K562 (cell line): Measurements from ENCODE around the gene PEX10. TPM values are rescaled to one million over a fixed set of nuclear protein-coding genes. Genes with fewer than 3 reads are reported as not detected.

Experiments used
- ATF7 ChIP-seq: fragments of 450-650 bp; IDR thresholded peaks from 2 replicates; pipeline ENCODE4 v1.7.1; 2014; ENCODE audit warnings: mild to moderate bottlenecking, moderate library complexity
- BDP1 ChIP-seq: IDR thresholded peaks from 3 replicates; pipeline ENCODE4 v1.6.1; 2011; ENCODE audit not compliant: insufficient read length, insufficient read depth
- CHD7 ChIP-seq: fragments of 200-600 bp; sonication (generic); IDR thresholded peaks from one replicate; pipeline ENCODE4 v1.6.1; 2012; ENCODE audit warnings: mild to moderate bottlenecking, low read depth, low read length, inconsistent platforms
- CREB1 ChIP-seq, 2 experiments: sonication (generic) in 1 of 2; formaldehyde crosslinking in 1 of 2; IDR thresholded peaks; 2 replicates each; pipeline versions ENCODE4 v1.6.1 to v1.8.0; 2012 to 2022; ENCODE audit warnings: inconsistent platforms in 1 of 2, mild to moderate bottlenecking in 1 of 2, missing genetic modification reagents in 1 of 2, moderate library complexity in 1 of 2
- FOXJ3 ChIP-seq: sonication (generic); formaldehyde crosslinking; IDR thresholded peaks from 2 replicates; pipeline ENCODE4 v1.4.0; 2020; ENCODE audit warnings: mild to moderate bottlenecking, missing genetic modification reagents
- FUS ChIP-seq: fragments of 200-400 bp; formaldehyde crosslinking; optimal IDR thresholded peaks from 2 replicates; pipeline ENCODE3; 2017; ENCODE audit warnings: low read depth, low read length
- HDAC8 ChIP-seq: fragments of 450-650 bp; IDR thresholded peaks from 2 replicates; pipeline ENCODE4 v1.6.1; 2016; ENCODE audit warnings: mild to moderate bottlenecking, missing genetic modification characterization, moderate library complexity, missing compliant biosample characterization
- KLF6 ChIP-seq: fragments of 250-450 bp; sonication (Bioruptor Pico); IDR thresholded peaks from 2 replicates; pipeline ENCODE4 v1.4.0; 2020; ENCODE audit warnings: mild to moderate bottlenecking, moderate library complexity, borderline replicate concordance
- MAZ ChIP-seq, 2 experiments: fragments of 450-650 bp in 1 of 2; sonication (generic) in 1 of 2; formaldehyde crosslinking; IDR thresholded peaks in 1 of 2; conservative IDR thresholded peaks in 1 of 2; 2 replicates each; pipeline versions ENCODE4 v1.4.0 to v1.5.0; 2020; ENCODE audit warnings: mild to moderate bottlenecking in 1 of 2, missing genetic modification reagents in 1 of 2
- NCOA2 ChIP-seq, 2 experiments: fragments of 450-650 bp; IDR thresholded peaks; 2 replicates each; pipeline ENCODE4 v1.6.1; 2018; ENCODE audit warnings: mild to moderate bottlenecking in 2 of 2, moderate library complexity in 1 of 2; ENCODE audit not compliant: partially characterized antibody in 2 of 2
- NCOA4 ChIP-seq: fragments of 450-650 bp; IDR thresholded peaks from 2 replicates; pipeline ENCODE4 v1.6.1; 2018; ENCODE audit warnings: mild to moderate bottlenecking; ENCODE audit not compliant: partially characterized antibody
- PML ChIP-seq: IDR thresholded peaks from 2 replicates; pipeline ENCODE4 v1.6.1; 2012; ENCODE audit warnings: low read length, inconsistent platforms
- SIX5 ChIP-seq, 2 experiments: IDR thresholded peaks; 2 replicates each; pipeline ENCODE4 v1.6.1; 2011; ENCODE audit warnings: low read length in 2 of 2, borderline replicate concordance in 1 of 2, low read depth in 1 of 2, mild to moderate bottlenecking in 1 of 2, moderate library complexity in 1 of 2; ENCODE audit not compliant: insufficient read depth in 1 of 2
- XRCC5 ChIP-seq: fragments of 200-400 bp; formaldehyde crosslinking; IDR thresholded peaks from 2 replicates; pipeline ENCODE4 v1.6.1; 2017; ENCODE audit warnings: low read depth, mild to moderate bottlenecking, low read length
- ZBED1 ChIP-seq: IDR thresholded peaks from 2 replicates; pipeline ENCODE4 v1.6.1; 2014
- ZNF644 ChIP-seq: fragments of 200-800 bp; sonication (Bioruptor generic); IDR thresholded peaks from 2 replicates; pipeline ENCODE4 v1.6.1; 2016; ENCODE audit warnings: low read depth, missing genetic modification characterization, missing compliant biosample characterization
- polyA plus RNA-seq, 8 experiments: library from polyadenylated mRNA; depleted of rRNA in 4 of 8; stranded (reverse) in 5 of 8; unstranded in 3 of 8; fragments of >200 nt; fragmentation: Nextera tagmentation in 2 of 8; fragmentation: Illumina TruSeq in 1 of 8; extraction: Ambion mirVana in 2 of 8; extraction: Trizol in 1 of 8; gene quantifications; 2 replicates each; pipeline versions ENCODE4 v1.2.1 to v1.2.3, GENCODE V29; 2011 to 2014; ENCODE audit warnings: inconsistent platforms in 1 of 8, missing spikeins in 1 of 8
- total RNA-seq, 7 experiments: library from RNA; depleted of rRNA in 6 of 7; stranded (reverse); fragments of >200 nt in 6 of 7; fragmentation: Illumina TruSeq in 2 of 7; extraction: Trizol in 2 of 7; gene quantifications; 2 replicates each; pipeline versions ENCODE4 v1.2.1 to v1.2.3, GENCODE V29; 2011 to 2021; ENCODE audit warnings: low replicate concordance in 1 of 7
- TF ChIP-seq, protein P1 (sequence below): IDR thresholded peaks from 3 replicates; pipeline ENCODE4 v1.6.1; 2011; ENCODE audit warnings: borderline replicate concordance, mild to moderate bottlenecking; ENCODE audit not compliant: insufficient read length, insufficient read depth

The PEX10 gene
- total and polyA plus RNA-seq, 9 of the 15 experiments (the other 6 are each of a cell fraction or from before 2014, with no cell fraction given) = 0.03 to 26.2 (median 8.7) TPM

DNA sequence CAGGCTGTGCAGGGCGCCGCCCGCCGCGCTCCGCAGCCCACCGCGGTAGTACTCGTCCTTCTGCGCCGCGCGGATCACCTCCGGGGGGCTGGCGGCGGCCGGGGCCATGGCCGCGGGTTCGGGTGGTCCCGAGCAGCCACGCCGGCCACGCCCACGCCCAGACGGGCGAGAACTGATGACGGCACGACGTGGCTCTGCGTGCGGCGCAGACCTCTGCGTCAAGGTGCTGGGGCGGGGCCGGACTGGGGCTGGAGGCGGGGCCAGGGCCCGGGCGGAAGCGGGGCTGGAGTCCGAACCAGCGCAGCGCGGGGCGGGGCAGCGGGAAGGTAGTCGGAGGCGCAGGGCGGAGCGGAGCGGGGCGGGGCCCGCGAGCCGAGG lies at the start of gene PEX10 (continued):
- TF ChIP-seq CHD7 (no peak), XRCC5 (no peak), NCOA2 (IDR thresholded peaks at IDR 0.05; ENCODE audit: partially characterized antibody in 2 of 2) (no peak), FUS (peak; percentile 10), KLF6 (no peak), ZNF644 (tag) (no peak), FOXJ3 (CRISPR knock-in tag) (no peak), ZBED1 (no peak), HDAC8 (tag) (0 out of 2 replicates have a peak, but pooled peaks have one; percentile 42), PML (no peak; the same call in 1 of the 2 replicates), MAZ (CRISPR knock-in tag; conservative IDR thresholded peaks at IDR 0.05 in 1 of 2, IDR thresholded peaks at IDR 0.05 in 1 of 2) (peak in 1 of 2 experiments; percentile 66; a peak in 2 of 4 replicates), CREB1 (IDR thresholded peaks at IDR 0.05) (peak; percentile 100), CREB1 (CRISPR knock-in tag; IDR thresholded peaks at IDR 0.05) (peak; percentile 99), SIX5 (IDR thresholded peaks at IDR 0.05; ENCODE audit: borderline replicate concordance in 1 of 2, insufficient read depth in 1 of 2, low read depth in 1 of 2, low read length in 2 of 2) (peak in 1 of 2 experiments; percentile 36; a peak in 1 of 4 replicates), NCOA4 (no peak), BDP1 (no peak), ATF7 (peak; percentile 88)
- TF ChIP-seq, protein P1, sequence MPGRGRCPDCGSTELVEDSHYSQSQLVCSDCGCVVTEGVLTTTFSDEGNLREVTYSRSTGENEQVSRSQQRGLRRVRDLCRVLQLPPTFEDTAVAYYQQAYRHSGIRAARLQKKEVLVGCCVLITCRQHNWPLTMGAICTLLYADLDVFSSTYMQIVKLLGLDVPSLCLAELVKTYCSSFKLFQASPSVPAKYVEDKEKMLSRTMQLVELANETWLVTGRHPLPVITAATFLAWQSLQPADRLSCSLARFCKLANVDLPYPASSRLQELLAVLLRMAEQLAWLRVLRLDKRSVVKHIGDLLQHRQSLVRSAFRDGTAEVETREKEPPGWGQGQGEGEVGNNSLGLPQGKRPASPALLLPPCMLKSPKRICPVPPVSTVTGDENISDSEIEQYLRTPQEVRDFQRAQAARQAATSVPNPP = no peak
